Fibroblast of lung (primary cell): ENCODE data around the gene SCIN.

ENCODE experiments used
- CTCF ChIP-seq, 2 donors: IDR thresholded peaks in 1 of 2; conservative IDR thresholded peaks in 1 of 2; 1 replicate in 1 of 2; 2 replicates in 1 of 2; pipeline ENCODE4 v1.5.1; 2011 to 2012; ENCODE audit warnings: low read length in 2 of 2, control low read depth in 1 of 2, inconsistent platforms in 1 of 2, low read depth in 1 of 2, mild to moderate bottlenecking in 1 of 2
- EZH2 ChIP-seq: IDR thresholded peaks from 2 replicates; pipeline ENCODE4 v1.5.1; 2012; ENCODE audit warnings: low read length, control low read depth, mild to moderate bottlenecking; ENCODE audit errors: missing control alignments

DNA sequence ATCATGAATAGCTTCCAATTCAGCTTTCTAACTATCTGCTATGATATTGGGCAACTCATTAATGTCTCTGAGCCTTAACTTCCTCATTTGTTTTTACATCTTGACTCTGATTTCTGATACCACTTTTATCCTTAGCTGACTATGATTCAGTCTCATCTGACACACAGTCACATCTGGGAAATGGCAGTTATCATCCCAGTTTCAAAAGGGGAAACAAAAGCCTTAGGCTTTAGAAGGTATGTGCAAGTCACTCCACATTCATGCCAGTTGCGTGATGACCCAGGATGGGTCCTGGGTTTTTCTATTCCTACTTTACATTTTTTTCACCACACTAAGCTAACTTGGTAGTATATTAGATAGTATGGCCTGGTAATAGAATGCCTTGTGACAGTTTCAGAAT, 12.7 kb downstream of the SCIN start:
- TF ChIP-seq CTCF (conservative IDR thresholded peaks at IDR 0.05 in 1 of 2, IDR thresholded peaks at IDR 0.05 in 1 of 2; ENCODE audit: low read depth in 1 of 2, low read length in 2 of 2) (no peak), EZH2 (no peak)
